GM12878 (cell line): ENCODE data around the gene WDHD1. TPM values are rescaled to one million over a fixed set of nuclear protein-coding genes. Genes with fewer than 3 reads are reported as not detected.

Experiments
- ATAC-seq: fragments of 200-7000 bp; cut with Tn5 transposase; 3 replicates; pipeline ENCODE4 v1.9.1; 2020; ENCODE audit warnings: mild to moderate bottlenecking, moderate library complexity
- BruUV-seq: library from RNA; stranded (reverse); fragments of 400-500 nt; replicated peaks from 2 replicates; lab custom pipeline; 2021; lab: Mats Ljungman, UMichigan
- CTCF ChIA-PET: fragments of 300-600 bp; sonication (Branson Sonifier 250); formaldehyde crosslinking; extraction: SDS; loops from one replicate; lab custom pipeline; 2021; ENCODE audit warnings: inconsistent platforms; lab: Yijun Ruan, JAX
- POLR2A ChIA-PET: fragments of 350-600 bp; formaldehyde crosslinking; extraction: SDS; loops from one replicate; lab custom pipeline; 2021; ENCODE audit warnings: inconsistent platforms; lab: Charles Lee
- RAD21 ChIA-PET: fragments of 300-600 bp; sonication (Branson Sonifier 250); formaldehyde crosslinking; loops from one replicate; lab custom pipeline; 2023; ENCODE audit warnings: antibody characterized with exemption; ENCODE audit not compliant: unreplicated experiment; lab: Charles Lee
- SMC1A ChIA-PET: fragments of 300-600 bp; sonication (Branson Sonifier 250); formaldehyde crosslinking; loops from one replicate; lab custom pipeline; 2023; ENCODE audit not compliant: unreplicated experiment, uncharacterized antibody; lab: Charles Lee
- DNase-seq: peaks from one replicate; pipeline ENCODE4 v3.0.0-alpha.2; 2011; ENCODE audit warnings: low read depth, low spot score
- FAIRE-seq: peaks from 3 replicates; lab custom pipeline; 2011; peaks lifted over from hg19 to GRCh38; lab: Jason Lieb, UNC
- H2AFZ ChIP-seq: 2 replicates; pipeline ENCODE4 v1.6.0; 2011; ENCODE audit warnings: low read depth, low read length, control low read depth; ENCODE audit not compliant: control insufficient read depth
- H3K27ac ChIP-seq: 2 replicates; pipeline ENCODE4 v1.5.1; 2011; ENCODE audit warnings: control low read depth; ENCODE audit not compliant: control insufficient read depth, insufficient read depth
- H3K27me3 ChIP-seq, 2 experiments: replicated peaks in 1 of 2; 2 replicates each; pipeline versions ENCODE4 v1.6.0 to v1.6.1; 2011; ENCODE audit warnings: low read length in 1 of 2; ENCODE audit not compliant: control insufficient read depth in 2 of 2, insufficient read depth in 2 of 2
- H3K36me3 ChIP-seq, 2 experiments: 2 replicates each; pipeline ENCODE4 v1.5.1; 2011; ENCODE audit warnings: low read length in 1 of 2; ENCODE audit not compliant: control insufficient read depth in 2 of 2, insufficient read depth in 2 of 2
- H3K4me1 ChIP-seq: 2 replicates; pipeline ENCODE4 v1.6.1; 2011; ENCODE audit warnings: mild to moderate bottlenecking, low read length, moderate library complexity, mixed read lengths; ENCODE audit not compliant: control insufficient read depth, insufficient read depth
- H3K4me2 ChIP-seq: 2 replicates; pipeline ENCODE4 v1.6.0; 2011; ENCODE audit warnings: control low read depth; ENCODE audit not compliant: control insufficient read depth, insufficient read depth
- H3K4me3 ChIP-seq: fragments of 200-600 bp; sonication (generic); 2 replicates; pipeline ENCODE4 v1.5.1; 2016
- H3K79me2 ChIP-seq: 2 replicates; pipeline ENCODE4 v1.6.0; 2011; ENCODE audit warnings: low read length; ENCODE audit not compliant: control insufficient read depth, insufficient read depth
- H3K9ac ChIP-seq: 2 replicates; pipeline ENCODE4 v1.8.0; 2011; ENCODE audit warnings: low read length, control low read depth, mixed read lengths; ENCODE audit not compliant: control insufficient read depth, insufficient read depth
- H3K9me3 ChIP-seq: replicated peaks from 3 replicates; pipeline ENCODE4 v1.5.1; 2011; ENCODE audit warnings: mild to moderate bottlenecking, low read length; ENCODE audit not compliant: control insufficient read depth, insufficient read depth
- H4K20me1 ChIP-seq: 2 replicates; pipeline ENCODE4 v1.6.0; 2011; ENCODE audit not compliant: control insufficient read depth, insufficient read depth
- CHD4 ChIP-seq: fragments of 200-600 bp; sonication (generic); IDR thresholded peaks from 2 replicates; pipeline ENCODE4 v1.6.1; 2016; ENCODE audit warnings: mild to moderate bottlenecking
- EGR1 ChIP-seq, 2 experiments: IDR thresholded peaks; 1 replicate in 1 of 2; 2 replicates in 1 of 2; pipeline ENCODE4 v1.6.1; 2011 to 2012; ENCODE audit warnings: low read depth in 2 of 2, low read length in 2 of 2, borderline replicate concordance in 1 of 2, mild to moderate bottlenecking in 1 of 2, moderate library complexity in 1 of 2
- FOXM1 ChIP-seq: IDR thresholded peaks from 2 replicates; pipeline ENCODE4 v1.6.1; 2012; ENCODE audit warnings: low read depth, mild to moderate bottlenecking, inconsistent platforms, low read length, moderate library complexity
- HSF1 ChIP-seq: fragments of 150-350 bp; IDR thresholded peaks from 2 replicates; pipeline ENCODE4 v1.6.1; 2014; ENCODE audit warnings: mild to moderate bottlenecking, low read depth, low read length
- IKZF1 ChIP-seq: fragments of 450-650 bp; conservative IDR thresholded peaks from 2 replicates; pipeline ENCODE4 v1.6.1; 2017; ENCODE audit warnings: antibody characterized with exemption, mild to moderate bottlenecking
- NR2C2 ChIP-seq: IDR thresholded peaks from 2 replicates; pipeline ENCODE4 v1.6.1; 2011; ENCODE audit warnings: borderline replicate concordance, low read depth; ENCODE audit not compliant: control insufficient read depth, insufficient read length
- RB1 ChIP-seq: fragments of 450-650 bp; formaldehyde crosslinking; IDR thresholded peaks from 2 replicates; pipeline ENCODE4 v1.6.1; 2017; ENCODE audit warnings: mild to moderate bottlenecking, borderline replicate concordance
- RUNX3 ChIP-seq: IDR thresholded peaks from 2 replicates; pipeline ENCODE4 v1.6.1; 2012; ENCODE audit warnings: low read length, inconsistent platforms
- TARDBP ChIP-seq: IDR thresholded peaks from 2 replicates; pipeline ENCODE4 v1.6.1; 2016; ENCODE audit warnings: borderline replicate concordance
- ZNF207 ChIP-seq: fragments of 450-650 bp; IDR thresholded peaks from 2 replicates; pipeline ENCODE4 v1.6.1; 2014; ENCODE audit warnings: antibody characterized with exemption, mild to moderate bottlenecking, borderline replicate concordance
- WGBS: methylation state at CpG from one replicate; pipeline ENCODE4 v1.1.6; 2016; ENCODE audit warnings: low lambda C conversion rate; ENCODE audit not compliant: insufficient replicate concordance, insufficient coverage; ENCODE audit errors: missing lambda C conversion rate; 5-methylcytosine and 5-hydroxymethylcytosine counted together
- in situ Hi-C: fragments of 300-500 bp; cut with MboI; formaldehyde crosslinking; loops from 9 replicates; pipeline ENCODE4 v1.14.3; 2018; ENCODE audit warnings: mixed read lengths
- intact Hi-C: fragments of 100-400 bp; cut with micrococcal nuclease; formaldehyde crosslinking; loops from one replicate; pipeline ENCODE4 v1.14.2; 2022; ENCODE audit not compliant: unreplicated experiment
- polyA plus RNA-seq, 11 experiments: library from polyadenylated mRNA; depleted of rRNA in 4 of 11; unstranded in 6 of 11; stranded (reverse) in 5 of 11; fragments of >200 nt; fragmentation: Nextera tagmentation in 4 of 11; fragmentation: Illumina TruSeq in 1 of 11; extraction: Ambion mirVana in 4 of 11; extraction: Trizol in 1 of 11; gene quantifications; 1 replicate in 1 of 11; 2 replicates in 10 of 11; pipeline versions ENCODE4 v1.2.1 to v1.2.3, GENCODE V29; 2011 to 2016; ENCODE audit warnings: inconsistent platforms in 2 of 11, missing spikeins in 2 of 11, low read depth in 1 of 11
- total RNA-seq, 4 experiments: library from RNA; depleted of rRNA in 3 of 4; stranded (reverse); fragments of >200 nt in 3 of 4; fragmentation: Illumina TruSeq in 1 of 4; extraction: Trizol in 1 of 4; gene quantifications; 2 replicates each; pipeline versions ENCODE4 v1.2.1 to v1.2.3, GENCODE V29; 2013 to 2021

WDHD1 gene
- total and polyA plus RNA-seq, 10 of the 15 experiments (the other 5 are each of a cell fraction or from before 2014, with no cell fraction given): 11.3 to 50.5 (median 32.6) TPM

GRCh38 chr14:55000381-55000780 is 26.5 kb downstream of the WDHD1 start:
- intact Hi-C loops (no loop called here), in situ Hi-C loops (no loop called here)
- ChIA-PET SMC1A (no interaction called here), RAD21 (interaction anchor here (1.0 kb wide), 1 partner anchor 436 kb away, joined by 3 read pairs; no protein-coding TSS in a partner anchor), CTCF (interaction anchor here (0.9 kb wide), 1 partner anchor 160 kb away, joined by 3 read pairs; no protein-coding TSS in a partner anchor), POLR2A (no interaction called here)
- TF ChIP-seq TARDBP (no peak), RB1 (no peak), FOXM1 (no peak), RUNX3 (no peak), HSF1 (no peak), NR2C2 (no peak), ZNF207 (no peak), EGR1 (IDR thresholded peaks at IDR 0.05; ENCODE audit: borderline replicate concordance in 1 of 2, low read depth in 2 of 2, low read length in 2 of 2) (no peak), IKZF1 (no peak), CHD4 (no peak)
- Histone ChIP-seq H3K9me3 (no peaks in the 10 kb centered on the region), H4K20me1 (no peaks in the 10 kb centered on the region), H3K79me2 (no peaks in the 10 kb centered on the region), H2AFZ (no peak overlapping the region), H3K4me2 (no peak overlapping the region), H3K36me3 (peaks cover 4 to 5% of the 10 kb centered on the region in 2 experiments), H3K27me3 (no peaks in the 10 kb centered on the region), H3K4me1 (no peaks in the 10 kb centered on the region), H3K4me3 (no peak overlapping the region), H3K27ac (no peak overlapping the region), H3K9ac (no peak overlapping the region)
- BruUV-seq: no TSS peak
- 98% methylated on average over 3 of the region's 3 CpGs for WGBS
- DNase-seq: no peak
- ATAC-seq: no peak
- FAIRE-seq: no peak
